Small intestine (tissue), 7 donors: ENCODE results near the gene HS3ST5. TPM values are rescaled to one million over a fixed set of nuclear protein-coding genes. Genes with fewer than 3 reads are reported as not detected.
A peak's percentile ranks its signal among the peaks of the same experiment; 100 is the strongest.

Source experiments
- DNase-seq, 2 donors: peaks; one replicate each; pipeline versions ENCODE4 v3.0.0 to v3.0.0-alpha.2; 2013
- FAIRE-seq: peaks from 2 replicates; lab custom pipeline; 2012; peaks lifted over from hg19 to GRCh38; lab: Jason Lieb, UNC
- H3K27ac ChIP-seq, 3 donors: one replicate each; pipeline ENCODE4 v1.5.1; 2013; ENCODE audit warnings: low read length in 2 of 3, mild to moderate bottlenecking in 2 of 3, control low read depth in 1 of 3, inconsistent platforms in 1 of 3, low read depth in 1 of 3, moderate library complexity in 1 of 3
- H3K27me3 ChIP-seq, 3 donors: one replicate each; pipeline ENCODE4 v1.6.1; 2013; ENCODE audit warnings: low read length in 3 of 3, inconsistent platforms in 1 of 3; ENCODE audit not compliant: control insufficient read depth in 3 of 3, insufficient read depth in 3 of 3
- H3K36me3 ChIP-seq, 3 donors: one replicate each; pipeline ENCODE4 v1.6.1; 2013; ENCODE audit warnings: low read length in 3 of 3, inconsistent platforms in 1 of 3, low read depth in 1 of 3, mild to moderate bottlenecking in 1 of 3, moderate library complexity in 1 of 3; ENCODE audit not compliant: control insufficient read depth in 3 of 3, insufficient read depth in 2 of 3
- H3K4me1 ChIP-seq, 3 donors: one replicate each; pipeline ENCODE4 v1.6.1; 2013; ENCODE audit warnings: low read length in 2 of 3, inconsistent platforms in 1 of 3, low read depth in 1 of 3, mild to moderate bottlenecking in 1 of 3, moderate library complexity in 1 of 3; ENCODE audit not compliant: control insufficient read depth in 3 of 3, insufficient read depth in 2 of 3
- H3K4me3 ChIP-seq, 3 donors: one replicate each; pipeline ENCODE4 v1.5.1; 2013; ENCODE audit warnings: low read length in 3 of 3, control low read depth in 1 of 3, inconsistent platforms in 1 of 3, low read depth in 1 of 3, mild to moderate bottlenecking in 1 of 3, moderate library complexity in 1 of 3
- H3K9me3 ChIP-seq, 2 donors: one replicate each; pipeline ENCODE4 v1.6.1; 2013; ENCODE audit warnings: low read depth in 1 of 2, low read length in 1 of 2; ENCODE audit not compliant: control insufficient read depth in 2 of 2, insufficient read depth in 1 of 2
- WGBS, 3 donors: extraction: QIAGEN DNeasy Blood & Tissue Kit; methylation state at CpG; one replicate each; pipeline ENCODE4 v1.1.7; 2013; 5-methylcytosine and 5-hydroxymethylcytosine counted together
- polyA plus RNA-seq, 4 donors: library from polyadenylated mRNA; stranded (reverse) in 3 of 4; unstranded in 1 of 4; fragments of 200-250 nt in 3 of 4; fragments of 120-200 nt in 1 of 4; gene quantifications; one replicate each; pipeline versions ENCODE4 v1.2.1 to v1.2.3, GENCODE V29; 2013
- donor health status: healthy with polysubstance abuse.
- donor health status: control.
- donor health status: control.
- donor health status: Bipolar disorder and iron deficiency.
- donor health status: healthy.

HS3ST5 gene
- polyA plus RNA-seq, 4 donors: 0.46 to 0.92 TPM; not detected in 2

- FAIRE-seq (no peak), DNase-seq (no peak)
- Histone ChIP-seq H3K4me1 (peaks cover 0 to 6% (median 0%) of the 10 kb centered on the region in 3 donors), H3K27me3 (peaks cover 5 to 16% (median 13%) of the 10 kb centered on the region in 3 donors), H3K36me3 (no peaks in the 10 kb centered on the region), H3K27ac (no peak overlapping the region), H3K9me3 (no peaks in the 10 kb centered on the region), H3K4me3 (no peak overlapping the region)
- 69 to 80% (median 79%) methylated on average over 1 of the region's 1 CpG for WGBS, 3 donors
Measured at GRCh38 chr6:114344971-114345275, 2.1 kb upstream of the HS3ST5 start.

GRCh38 chr6:114344246-114344970, 1.6 kb upstream of the HS3ST5 start:
- Histone ChIP-seq H3K4me1 (peaks cover 0 to 6% (median 0%) of the 10 kb centered on the region in 3 donors), H3K9me3 (no peaks in the 10 kb centered on the region), H3K36me3 (no peaks in the 10 kb centered on the region), H3K4me3 (no peak overlapping the region), H3K27me3 (peaks cover 5 to 16% (median 13%) of the 10 kb centered on the region in 3 donors), H3K27ac (no peak overlapping the region)
- 22 to 52% (median 23%) methylated on average over 3 of the region's 3 CpGs for WGBS, 3 donors
- FAIRE-seq (no peak), DNase-seq (no peak)

GRCh38 chr6:114343782-114344144, 940 bp upstream of the HS3ST5 start:
- FAIRE-seq (no peak), DNase-seq (no peak)
- Histone ChIP-seq H3K36me3 (no peaks in the 10 kb centered on the region), H3K4me3 (peak overlapping the region in 1 of 3 donors; percentile 65), H3K27ac (no peak overlapping the region), H3K9me3 (no peaks in the 10 kb centered on the region), H3K4me1 (peaks cover 0 to 6% (median 0%) of the 10 kb centered on the region in 3 donors), H3K27me3 (peaks cover 5 to 16% (median 13%) of the 10 kb centered on the region in 3 donors)
- 7 to 16% (median 15%) methylated on average over 2 of the region's 2 CpGs for whole genome bisulfite sequencing, 3 donors

- 1% methylated on average over 62 to 92 of the region's 92 CpGs for WGBS, 3 donors
- H3K27me3 ChIP-seq: peaks cover 5 to 16% (median 13%) of the 10 kb centered on the region in 3 donors
- FAIRE-seq: no peak
Measured at GRCh38 chr6:114342086-114342825, 567 bp downstream of the HS3ST5 start.

GRCh38 chr6:114339706-114340105, 3.1 kb downstream of the HS3ST5 start:
- 4 to 17% (median 7%) methylated on average over 1 of the region's 1 CpG for WGBS, 3 donors

More at GRCh38 chr6:114342086-114342825, 567 bp downstream of the HS3ST5 start:
- Histone ChIP-seq H3K9me3 (no peaks in the 10 kb centered on the region), H3K36me3 (no peaks in the 10 kb centered on the region), H3K27ac (no peak overlapping the region), H3K4me1 (peaks cover 0 to 6% (median 0%) of the 10 kb centered on the region in 3 donors), H3K4me3 (peak overlapping the region; percentile 15 to 65 (median 51))
- peak; percentile 1 to 58 for DNase-seq

GRCh38 chr6:114334237-114334636, 8.6 kb downstream of the HS3ST5 start:
- WGBS, 3 donors: 83 to 89% (median 85%) methylated on average over 4 of the region's 4 CpGs
- Histone ChIP-seq H3K27me3 (no peaks in the 10 kb centered on the region), H3K4me1 (no peaks in the 10 kb centered on the region), H3K9me3 (no peaks in the 10 kb centered on the region), H3K27ac (no peak overlapping the region), H3K4me3 (no peak overlapping the region), H3K36me3 (no peaks in the 10 kb centered on the region)
- no peak for DNase-seq
- no peak for FAIRE-seq

More at GRCh38 chr6:114339706-114340105, 3.1 kb downstream of the HS3ST5 start:
- Histone ChIP-seq H3K27me3 (peaks cover 3 to 16% (median 13%) of the 10 kb centered on the region in 3 donors), H3K4me3 (no peak overlapping the region), H3K27ac (no peak overlapping the region), H3K9me3 (no peaks in the 10 kb centered on the region), H3K4me1 (peaks cover 0 to 6% (median 0%) of the 10 kb centered on the region in 3 donors), H3K36me3 (no peaks in the 10 kb centered on the region)
- FAIRE-seq (no peak), DNase-seq (no peak)

GRCh38 chr6:114327074-114327473, 15.7 kb downstream of the HS3ST5 start:
- Histone ChIP-seq H3K4me3 (no peak overlapping the region), H3K9me3 (no peaks in the 10 kb centered on the region), H3K27me3 (no peaks in the 10 kb centered on the region), H3K27ac (no peak overlapping the region), H3K4me1 (no peaks in the 10 kb centered on the region), H3K36me3 (no peaks in the 10 kb centered on the region)
- DNase-seq (no peak), FAIRE-seq (no peak)

- Histone ChIP-seq H3K36me3 (no peaks in the 10 kb centered on the region), H3K27me3 (no peaks in the 10 kb centered on the region), H3K4me1 (no peaks in the 10 kb centered on the region), H3K27ac (no peak overlapping the region), H3K9me3 (no peaks in the 10 kb centered on the region), H3K4me3 (no peak overlapping the region)
- FAIRE-seq (no peak), DNase-seq (no peak)
- 83 to 90% (median 88%) methylated on average over 1 of the region's 1 CpG for WGBS, 3 donors
Measured at GRCh38 chr6:114323784-114324183, 19.0 kb downstream of the HS3ST5 start.
